Panc1 (cell line): ENCODE data around the gene ARCN1.

ENCODE experiments used
- CTCF ChIP-seq: fragments of 450-650 bp; IDR thresholded peaks from 2 replicates; pipeline ENCODE4 v1.5.1; 2017; ENCODE audit warnings: mild to moderate bottlenecking
- REST ChIP-seq, 2 experiments: IDR thresholded peaks; 2 replicates each; pipeline ENCODE4 v1.6.1; 2011 to 2012; ENCODE audit warnings: low read depth in 2 of 2, control low read depth in 1 of 2, low read length in 1 of 2, mild to moderate bottlenecking in 1 of 2, moderate library complexity in 1 of 2; ENCODE audit not compliant: insufficient read depth in 1 of 2

- TF ChIP-seq CTCF, result no peak
- TF ChIP-seq REST (IDR thresholded peaks at IDR 0.05; ENCODE audit: insufficient read depth in 1 of 2, low read depth in 2 of 2, low read length in 1 of 2), result no peak
These were observed 59.1 kb downstream of the ARCN1 start for GRCh38 chr11:118631142-118631909.
